IMR-90 (cell line): ENCODE data around the gene NGFR. TPM values are rescaled to one million over a fixed set of nuclear protein-coding genes. Genes with fewer than 3 reads are reported as not detected.

Experiments
- ATAC-seq: fragments of 200-7000 bp; cut with Tn5 transposase; 2 replicates; pipeline ENCODE4 v1.9.1; 2020; ENCODE audit warnings: low read depth, mild to moderate bottlenecking, moderate library complexity
- BruUV-seq: library from RNA; stranded (reverse); fragments of 400-500 nt; replicated peaks from 2 replicates; lab custom pipeline; 2021; lab: Mats Ljungman, UMichigan
- CTCF ChIA-PET: fragments of 300-600 bp; formaldehyde crosslinking; extraction: SDS; loops from one replicate; lab custom pipeline; 2021; ENCODE audit warnings: antibody characterized with exemption; lab: Yijun Ruan, JAX
- POLR2A ChIA-PET: fragments of 300-600 bp; sonication (Branson Sonifier 250); formaldehyde crosslinking; loops from one replicate; lab custom pipeline; 2022; ENCODE audit warnings: antibody characterized with exemption; ENCODE audit not compliant: unreplicated experiment; lab: Charles Lee
- DNase-seq: peaks from one replicate; pipeline ENCODE4 v3.0.0; 2013
- H2AFZ ChIP-seq: replicated peaks from 2 replicates; pipeline ENCODE3; 2013; ENCODE audit warnings: low read length, mild to moderate bottlenecking; ENCODE audit not compliant: poor library complexity
- H2AK5ac ChIP-seq: 2 replicates; pipeline ENCODE4 v1.6.1; 2013; ENCODE audit warnings: low read depth, low read length, inconsistent platforms
- H2AK9ac ChIP-seq: replicated peaks from 2 replicates; pipeline ENCODE3; 2013; ENCODE audit warnings: mild to moderate bottlenecking, low read depth, low read length, moderate library complexity; ENCODE audit not compliant: poor library complexity
- H2BK120ac ChIP-seq: 2 replicates; pipeline ENCODE4 v1.6.1; 2013; ENCODE audit warnings: low read depth, low read length, inconsistent platforms
- H2BK15ac ChIP-seq: 3 replicates; pipeline ENCODE4 v1.6.1; 2013; ENCODE audit warnings: low read depth, low read length, inconsistent platforms
- H2BK20ac ChIP-seq: 2 replicates; pipeline ENCODE4 v1.6.1; 2013; ENCODE audit warnings: low read depth, mild to moderate bottlenecking, inconsistent platforms, low read length, moderate library complexity
- H2BK5ac ChIP-seq: 2 replicates; pipeline ENCODE4 v1.6.1; 2013; ENCODE audit warnings: mild to moderate bottlenecking, low read depth, low read length, inconsistent platforms; ENCODE audit not compliant: poor library complexity, severe bottlenecking
- H3K14ac ChIP-seq: replicated peaks from 2 replicates; pipeline ENCODE4 v1.6.1; 2013; ENCODE audit warnings: low read depth, low read length, inconsistent platforms
- H3K18ac ChIP-seq: 2 replicates; pipeline ENCODE4 v1.6.1; 2013; ENCODE audit warnings: low read depth, low read length, control low read depth
- H3K23ac ChIP-seq: 2 replicates; pipeline ENCODE4 v1.6.1; 2013; ENCODE audit warnings: low read depth, low read length, inconsistent platforms
- H3K27ac ChIP-seq: 2 replicates; pipeline ENCODE4 v1.5.1; 2013; ENCODE audit warnings: mild to moderate bottlenecking, control low read depth, low read length; ENCODE audit not compliant: insufficient read depth
- H3K27me3 ChIP-seq: 2 replicates; pipeline ENCODE4 v1.6.1; 2013; ENCODE audit warnings: low read length; ENCODE audit not compliant: control insufficient read depth, insufficient read depth
- H3K36me3 ChIP-seq: 2 replicates; pipeline ENCODE4 v1.6.1; 2013; ENCODE audit warnings: low read length, mixed read lengths; ENCODE audit not compliant: control insufficient read depth, insufficient read depth
- H3K4ac ChIP-seq: 2 replicates; pipeline ENCODE4 v1.6.1; 2013; ENCODE audit warnings: low read depth, low read length, inconsistent platforms
- H3K4me1 ChIP-seq: 2 replicates; pipeline ENCODE4 v1.6.1; 2013; ENCODE audit warnings: low read length, mixed read lengths; ENCODE audit not compliant: control insufficient read depth, insufficient read depth
- H3K4me2 ChIP-seq: 2 replicates; pipeline ENCODE4 v1.6.1; 2013; ENCODE audit warnings: low read depth, mild to moderate bottlenecking, control low read depth, low read length, moderate library complexity
- H3K4me3 ChIP-seq: 2 replicates; pipeline ENCODE4 v1.5.1; 2013; ENCODE audit warnings: low read depth, mild to moderate bottlenecking, control low read depth, low read length, moderate library complexity; ENCODE audit not compliant: insufficient read depth
- H3K56ac ChIP-seq: 2 replicates; pipeline ENCODE4 v1.6.1; 2013; ENCODE audit warnings: low read length, inconsistent platforms; ENCODE audit not compliant: insufficient read depth; ENCODE audit errors: extremely low read depth
- H3K79me1 ChIP-seq, 2 experiments: 2 replicates each; pipeline ENCODE4 v1.6.1; 2013; ENCODE audit warnings: low read length in 2 of 2, inconsistent platforms in 1 of 2, low read depth in 1 of 2
- H3K9ac ChIP-seq: 2 replicates; pipeline ENCODE4 v1.6.1; 2013; ENCODE audit warnings: low read depth, low read length, control low read depth
- H3K9me1 ChIP-seq: 2 replicates; pipeline ENCODE4 v1.6.1; 2013; ENCODE audit warnings: low read length, inconsistent platforms; ENCODE audit not compliant: insufficient read depth
- H3K9me3 ChIP-seq: 2 replicates; pipeline ENCODE4 v1.6.1; 2013; ENCODE audit warnings: low read length; ENCODE audit not compliant: control insufficient read depth, insufficient read depth
- H4K20me1 ChIP-seq: 2 replicates; pipeline ENCODE4 v1.6.1; 2013; ENCODE audit warnings: low read length, inconsistent platforms; ENCODE audit not compliant: insufficient read depth
- H4K5ac ChIP-seq: 2 replicates; pipeline ENCODE4 v1.6.1; 2013; ENCODE audit warnings: mild to moderate bottlenecking, low read depth, low read length, control low read depth
- H4K8ac ChIP-seq, 2 experiments: 2 replicates each; pipeline ENCODE4 v1.6.1; 2013; ENCODE audit warnings: low read depth in 2 of 2, low read length in 2 of 2, control low read depth in 1 of 2, inconsistent platforms in 1 of 2
- H4K91ac ChIP-seq: 2 replicates; pipeline ENCODE4 v1.6.1; 2013; ENCODE audit warnings: low read depth, low read length, inconsistent platforms; ENCODE audit not compliant: insufficient read depth
- BHLHE40 ChIP-seq: fragments of 150-350 bp; IDR thresholded peaks from 2 replicates; pipeline ENCODE4 v1.6.1; 2016; ENCODE audit warnings: mild to moderate bottlenecking, low read depth, low read length
- CEBPB ChIP-seq: IDR thresholded peaks from 2 replicates; pipeline ENCODE4 v1.6.1; 2012; ENCODE audit warnings: low read depth, low read length, improper control_type of control experiment
- CHD1 ChIP-seq: IDR thresholded peaks from 2 replicates; pipeline ENCODE4 v1.6.1; 2012; ENCODE audit warnings: low read depth, low read length, improper control_type of control experiment
- CTCF ChIP-seq: conservative IDR thresholded peaks from 2 replicates; pipeline ENCODE4 v1.5.1; 2012; ENCODE audit warnings: mild to moderate bottlenecking, low read depth, low read length, improper control_type of control experiment
- ELK1 ChIP-seq: fragments of 150-350 bp; IDR thresholded peaks from 2 replicates; pipeline ENCODE4 v1.6.1; 2016; ENCODE audit warnings: low read depth, mild to moderate bottlenecking, low read length, moderate library complexity, borderline replicate concordance
- FOS ChIP-seq: fragments of 150-350 bp; IDR thresholded peaks from 2 replicates; pipeline ENCODE4 v1.6.1; 2016; ENCODE audit warnings: low read depth, low read length
- MAFK ChIP-seq: IDR thresholded peaks from 2 replicates; pipeline ENCODE4 v1.6.1; 2012; ENCODE audit warnings: low read depth, low read length, improper control_type of control experiment
- MXI1 ChIP-seq: IDR thresholded peaks from 2 replicates; pipeline ENCODE4 v1.6.1; 2012; ENCODE audit warnings: low read depth, mild to moderate bottlenecking, low read length, moderate library complexity, borderline replicate concordance
- POLR2A ChIP-seq: IDR thresholded peaks from 2 replicates; pipeline ENCODE4 v1.6.1; 2012; ENCODE audit warnings: mild to moderate bottlenecking, low read depth, low read length
- RAD21 ChIP-seq: IDR thresholded peaks from 2 replicates; pipeline ENCODE4 v1.6.1; 2012; ENCODE audit warnings: low read length, improper control_type of control experiment
- RCOR1 ChIP-seq: IDR thresholded peaks from 2 replicates; pipeline ENCODE4 v1.6.1; 2012; ENCODE audit warnings: mild to moderate bottlenecking, low read length, improper control_type of control experiment; ENCODE audit not compliant: insufficient replicate concordance
- RFX5 ChIP-seq: IDR thresholded peaks from 2 replicates; pipeline ENCODE4 v1.8.0; 2012; ENCODE audit warnings: low read depth, mild to moderate bottlenecking, low read length, moderate library complexity
- SMC3 ChIP-seq: fragments of 150-350 bp; IDR thresholded peaks from 2 replicates; pipeline ENCODE4 v1.6.1; 2016; ENCODE audit warnings: low read depth, mild to moderate bottlenecking, antibody characterized with exemption, low read length, moderate library complexity
- USF2 ChIP-seq: fragments of 150-350 bp; IDR thresholded peaks from 2 replicates; pipeline ENCODE4 v1.6.1; 2017; ENCODE audit warnings: mild to moderate bottlenecking, antibody characterized with exemption, low read length, low read depth
- WGBS, 2 experiments: methylation state at CpG; one replicate each; pipeline versions ENCODE4 v1.1.5 to v1.1.7; 2013; ENCODE audit warnings: missing lambda C conversion rate in 2 of 2; ENCODE audit not compliant: insufficient read length in 1 of 2; ENCODE audit errors: extremely low coverage in 2 of 2; 5-methylcytosine and 5-hydroxymethylcytosine counted together
- dilution Hi-C: fragments of 300-500 bp; cut with HindIII; formaldehyde crosslinking; loops from one replicate; pipeline ENCODE4 v1.14.3; 2018; ENCODE audit warnings: low sequenced_read_pairs; ENCODE audit not compliant: unreplicated experiment
- in situ Hi-C: fragments of 300-500 bp; cut with MboI; formaldehyde crosslinking; loops from 3 replicates; pipeline ENCODE4 v1.14.3; 2019; ENCODE audit warnings: low sequenced_read_pairs, inconsistent platforms, mixed read lengths
- intact Hi-C: fragments of 100-400 bp; cut with micrococcal nuclease; formaldehyde crosslinking; loops from 2 replicates; pipeline ENCODE4 v1.10.0; 2022
- polyA plus RNA-seq, 3 experiments: library from polyadenylated mRNA; depleted of rRNA; stranded (reverse); fragments of >200 nt; gene quantifications; 2 replicates each; pipeline ENCODE4 v1.2.3, GENCODE V29; 2012; ENCODE audit warnings: low replicate concordance in 1 of 3
- total RNA-seq: library from RNA; depleted of rRNA; stranded (reverse); fragments of >200 nt; gene quantifications from 2 replicates; pipeline ENCODE4 v1.2.3, GENCODE V29; 2012

NGFR gene
- total and polyA plus RNA-seq, 2 of the 4 experiments (the other 2 are of a cell fraction) = 0.15 to 0.18 TPM

GRCh38 chr17:49556223-49556943 is 61.3 kb downstream of the NGFR start:
- Histone ChIP-seq H4K20me1 (no peaks in the 10 kb centered on the region), H3K27ac (no peak overlapping the region), H3K27me3 (peaks cover 23% of the 10 kb centered on the region), H2AK9ac (no peak overlapping the region), H3K4me1 (peaks cover 2% of the 10 kb centered on the region; the same call in 1 of the 2 replicates), H2AK5ac (no peak overlapping the region), H2BK15ac (no peak overlapping the region), H3K23ac (no peak overlapping the region), H3K14ac (no peak overlapping the region), H4K91ac (no peak overlapping the region), H3K79me1 (no peaks in the 10 kb centered on the region), H2BK20ac (no peak overlapping the region; the same call in 1 of the 2 replicates), H3K4me2 (peak overlapping the region; percentile 38; the same call in 1 of the 2 replicates), H3K9ac (peak overlapping the region; percentile 24; the same call in 1 of the 2 replicates), H3K36me3 (no peaks in the 10 kb centered on the region), H3K18ac (no peak overlapping the region), H2BK120ac (no peak overlapping the region), H3K4me3 (no peak overlapping the region), H4K8ac (peak overlapping the region in 1 of 2 experiments; percentile 85; a peak in 2 of 4 replicates), H3K9me1 (no peaks in the 10 kb centered on the region), H2BK5ac (no peak overlapping the region), H3K4ac (no peak overlapping the region), H4K5ac (no peak overlapping the region; the same call in 1 of the 2 replicates), H2AFZ (peak overlapping the region; percentile 90), H3K9me3 (no peaks in the 10 kb centered on the region), H3K56ac (no peak overlapping the region)
- POLR2A ChIA-PET = no interaction called here
- dilution Hi-C loops = no loop called here
- peak; percentile 98 for ATAC-seq
- CTCF ChIA-PET = interaction anchor here (0.6 to 1.7 kb wide), 12 partner anchors 9 to 148 kb away, joined by 3 to 23 read pairs (median 5); partner anchors contain the start of gene PHB1
- in situ Hi-C loops = no loop called here
- BruUV-seq = no TSS peak
- DNase-seq = peak; percentile 49
- intact Hi-C loops = loop anchor here (1.0 to 2.0 kb wide), 4 partner anchors 60 to 148 kb away; partner anchors contain the start of gene PHB1
- WGBS, 2 experiments = 5% methylated on average over 22 of the region's 30 CpGs; no CpG with 5 or more reads in 1 of the 2 experiments
- 0 out of 2 replicates have a peak, but pooled peaks have one; percentile 16 for TF ChIP-seq USF2
- TF ChIP-seq CHD1 = no peak
- no peak for TF ChIP-seq RFX5
- TF ChIP-seq ELK1 = no peak
- TF ChIP-seq MAFK = no peak
- TF ChIP-seq BHLHE40 = no peak
- no peak for TF ChIP-seq CEBPB
- TF ChIP-seq FOS = no peak
- no peak for TF ChIP-seq POLR2A
- TF ChIP-seq SMC3 = peak; percentile 90
- TF ChIP-seq RCOR1 = no peak
- TF ChIP-seq CTCF = peak; percentile 96
- peak; percentile 61; the same call in 1 of the 2 replicates for TF ChIP-seq MXI1
- peak; percentile 93 for TF ChIP-seq RAD21
